ENCODE measurements around the gene RBM48.
"Not testable (repeated sequence)": the region's sequence is repeated elsewhere in the genome, so short reads cannot be mapped to it uniquely, and the experiment has no call there.

Gene RBM48

DNA sequence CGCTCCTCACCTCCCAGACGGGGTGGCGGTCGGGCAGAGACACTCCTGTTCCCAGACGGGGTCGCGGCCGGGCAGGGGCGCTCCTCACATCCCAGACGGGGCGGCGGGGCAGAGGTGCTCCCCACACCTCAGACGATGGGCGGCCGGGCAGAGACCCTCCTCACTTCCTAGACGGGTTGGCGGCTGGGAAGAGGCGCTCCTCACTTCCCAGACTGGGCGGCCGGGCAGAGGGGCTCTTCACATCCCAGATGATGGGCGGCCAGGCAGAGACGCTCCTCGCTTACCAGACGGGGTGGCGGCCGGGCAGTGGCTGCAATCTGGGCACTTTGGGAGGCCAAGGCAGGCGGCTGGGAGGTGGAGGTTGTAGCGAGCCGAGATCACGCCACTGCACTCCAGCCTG lies 16.5 kb downstream of the RBM48 start:
- not testable (repeated sequence) for DNase-seq (ENCODE audit: low spot score)

DNA sequence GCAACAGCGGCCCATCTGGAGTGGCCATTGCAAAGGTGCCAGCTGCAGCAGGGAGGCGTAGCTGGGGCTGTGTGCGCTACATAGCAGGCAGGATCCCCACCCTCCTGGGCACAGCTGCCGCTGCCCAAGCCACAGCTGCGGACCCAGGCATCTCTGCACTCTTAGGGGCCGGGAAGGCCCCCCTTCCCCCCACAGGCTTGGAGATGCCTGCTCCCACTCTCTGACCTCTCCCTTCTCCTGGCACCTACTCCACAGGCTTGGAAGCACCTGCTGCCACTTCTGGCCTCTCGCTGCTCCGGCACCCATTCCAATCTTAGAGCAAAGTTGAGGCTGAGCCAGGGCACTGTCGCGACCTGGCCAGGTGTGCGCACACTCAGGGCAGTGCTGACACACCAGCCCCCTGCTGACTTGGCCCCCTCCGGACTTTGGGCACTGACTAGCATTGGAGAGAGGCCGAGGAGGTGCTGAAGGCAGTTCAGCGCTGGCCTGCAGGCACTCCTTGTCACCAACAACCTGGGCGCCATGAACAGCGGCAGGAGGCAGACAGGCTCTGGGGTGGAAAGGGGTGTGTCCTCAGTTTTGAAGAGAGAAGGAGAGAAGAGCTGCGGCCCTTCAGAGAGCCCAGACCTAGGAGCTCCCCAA lies 18.4 kb downstream of the RBM48 start:
- DNase-seq (ENCODE audit: low spot score) = no peak

DNA sequence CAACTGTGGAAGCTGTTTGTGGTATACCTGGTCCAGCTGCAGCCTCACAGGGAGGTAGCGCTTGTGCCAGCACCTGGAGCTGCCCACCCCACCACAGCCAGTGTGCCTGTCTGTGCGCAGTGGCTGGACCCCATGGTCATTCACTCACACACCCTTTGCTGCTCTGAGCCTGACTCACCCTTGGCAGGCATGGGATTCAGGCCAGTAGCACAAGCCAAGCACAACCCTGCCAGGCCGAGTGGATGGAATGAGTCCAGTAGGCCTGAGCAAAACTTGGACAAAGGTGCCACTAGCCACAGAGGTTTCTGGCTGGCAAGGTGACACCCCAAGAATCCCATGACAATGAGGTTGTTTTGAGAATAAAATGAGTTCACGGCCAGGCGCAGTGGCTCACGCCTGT lies 19.0 kb downstream of the RBM48 start:
- DNase-seq (ENCODE audit: low spot score) = no peak

DNA sequence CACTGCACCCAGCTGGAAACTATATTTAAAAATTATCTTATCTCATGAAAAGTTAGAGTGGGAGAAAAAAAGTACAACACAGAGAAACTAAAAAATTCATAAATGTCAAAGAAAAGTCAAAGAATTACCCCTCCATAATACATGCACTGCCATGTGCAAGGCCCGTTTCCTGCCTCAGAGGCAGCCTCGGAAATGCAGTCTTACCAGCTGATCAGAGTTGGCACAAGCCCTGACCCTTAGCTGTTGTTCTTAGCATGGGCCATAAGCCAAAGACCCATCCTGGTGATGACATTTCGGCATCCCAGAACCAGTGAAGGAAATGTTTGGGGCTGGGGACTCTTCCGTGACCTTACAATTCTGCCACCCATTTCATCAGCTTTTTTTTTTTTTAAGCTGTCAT lies 21.6 kb downstream of the RBM48 start:
- no peak for DNase-seq (ENCODE audit: low spot score)

DNA sequence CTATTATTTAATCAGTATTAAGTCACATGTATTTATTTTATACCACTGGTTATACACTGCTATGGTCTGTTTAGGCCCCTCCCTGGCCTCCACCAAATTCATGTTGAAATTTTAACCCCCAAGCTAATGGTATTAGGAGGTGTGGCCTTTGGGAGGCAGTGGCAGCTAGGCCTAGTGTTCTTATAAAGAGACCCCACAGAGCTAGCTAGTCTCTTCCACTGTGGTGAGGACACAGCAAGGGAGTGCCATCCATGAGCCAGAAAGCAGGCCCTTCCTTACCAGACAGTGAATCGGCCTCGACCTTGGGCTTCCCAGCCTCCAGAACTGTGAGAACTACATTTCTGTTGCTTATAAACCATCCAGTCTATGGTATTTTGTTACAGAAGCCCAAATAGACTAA lies 28.7 kb downstream of the RBM48 start:
- no peak for DNase-seq (ENCODE audit: low spot score)

DNA sequence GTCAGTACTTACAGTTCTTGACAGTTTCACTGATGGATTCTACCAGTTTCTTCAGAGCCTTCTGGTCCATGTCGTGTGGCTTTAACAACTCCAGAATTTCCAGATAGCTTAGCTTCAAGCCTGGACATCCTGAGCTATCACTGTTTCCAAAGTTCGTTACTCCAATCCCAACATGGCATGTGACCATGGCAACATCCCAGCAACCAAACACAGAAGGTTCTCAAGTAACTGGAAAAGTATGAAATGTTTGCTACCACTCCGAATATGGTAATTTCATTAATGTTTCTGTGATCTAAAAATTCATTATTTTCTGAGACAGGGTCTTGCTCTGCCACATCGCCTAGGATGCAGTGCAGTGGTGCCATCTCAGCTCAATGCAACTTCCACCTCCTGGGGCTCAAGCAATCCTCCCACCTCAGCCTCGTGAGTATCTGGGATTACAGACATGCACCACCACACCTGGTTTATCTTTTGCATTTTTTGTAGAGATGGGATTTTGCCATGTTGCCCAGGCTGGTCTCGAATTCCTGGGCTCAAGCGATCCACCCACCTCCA lies 29.3 kb downstream of the RBM48 start:
- no peak for DNase-seq (ENCODE audit: low spot score)

DNA sequence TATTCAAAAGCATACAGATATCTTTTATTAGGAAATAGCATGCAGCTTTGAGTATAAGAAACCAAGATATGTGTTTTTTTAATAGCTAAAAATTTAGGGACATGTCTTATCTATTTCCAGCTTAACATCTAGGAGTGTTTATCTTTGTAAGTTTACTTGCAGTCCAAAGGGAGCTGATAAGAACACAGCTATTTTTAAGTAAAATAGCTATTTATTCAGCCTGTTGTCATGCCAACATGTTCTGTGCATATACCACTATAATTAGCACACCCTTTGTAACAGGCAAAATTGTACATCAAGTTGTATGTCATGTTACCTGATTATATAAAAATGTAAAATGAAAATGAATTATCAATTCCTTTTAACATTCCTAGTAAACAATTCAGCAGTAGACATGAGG lies 32.0 kb downstream of the RBM48 start:
- no peak for DNase-seq (ENCODE audit: low spot score)

DNA sequence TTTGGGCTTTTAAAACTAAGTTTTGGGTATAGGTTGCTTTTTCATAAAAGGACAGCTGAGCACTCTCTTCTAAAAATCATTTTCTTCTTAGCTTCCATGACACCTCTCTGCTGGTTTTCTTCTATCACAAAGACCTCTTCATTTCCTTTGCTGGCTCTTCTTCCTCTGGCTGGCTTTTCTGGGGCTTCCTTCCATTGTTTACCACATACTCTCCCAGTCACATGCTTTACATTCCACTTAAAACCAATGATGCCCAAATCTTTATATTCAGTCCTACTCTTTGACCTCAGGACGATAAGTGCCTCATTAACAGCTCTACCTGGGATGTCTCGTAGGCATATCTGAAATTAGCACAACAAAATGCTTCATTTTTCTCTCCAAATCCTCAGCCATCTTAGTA lies 34.8 kb downstream of the RBM48 start:
- DNase-seq (ENCODE audit: low spot score) = no peak

DNA sequence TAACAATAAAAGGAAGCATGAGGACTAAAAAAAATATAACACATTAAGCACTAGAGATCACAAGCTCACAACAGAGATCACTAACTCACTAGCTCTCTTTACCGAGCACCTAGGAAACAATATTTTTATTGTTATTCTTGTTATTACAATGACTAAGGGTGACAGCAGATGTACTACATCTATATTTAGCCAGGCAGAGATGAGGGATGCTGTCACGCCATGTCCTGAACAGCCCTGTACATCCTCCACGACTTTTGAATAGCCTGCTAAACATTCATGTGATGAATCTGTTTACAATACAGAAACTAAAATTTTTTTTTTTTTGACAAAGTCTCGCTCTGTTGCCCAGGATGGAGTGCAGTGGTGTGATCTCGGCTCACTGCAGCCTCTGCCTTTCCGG lies 38.9 kb downstream of the RBM48 start:
- no peak for DNase-seq (ENCODE audit: low spot score)

DNA sequence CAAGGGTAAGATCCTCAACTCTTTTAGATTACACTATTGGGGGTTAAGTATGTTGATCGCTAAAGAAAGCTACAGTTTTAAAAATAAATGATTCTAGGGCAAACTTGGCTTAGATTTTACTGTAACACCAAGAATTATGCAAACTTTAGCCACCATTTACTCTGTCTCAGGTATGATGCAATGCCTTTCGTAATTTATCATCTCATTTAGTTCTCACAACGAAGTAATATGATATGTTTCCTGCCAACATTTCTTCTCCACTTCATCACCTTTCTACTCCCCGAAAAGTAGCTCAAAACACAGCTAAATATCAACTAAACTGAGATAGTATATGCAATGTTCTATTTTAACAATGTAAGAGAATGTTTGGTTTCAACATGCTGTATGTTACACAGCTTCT lies 40.5 kb downstream of the RBM48 start:
- no peak for DNase-seq (ENCODE audit: low spot score)

DNA sequence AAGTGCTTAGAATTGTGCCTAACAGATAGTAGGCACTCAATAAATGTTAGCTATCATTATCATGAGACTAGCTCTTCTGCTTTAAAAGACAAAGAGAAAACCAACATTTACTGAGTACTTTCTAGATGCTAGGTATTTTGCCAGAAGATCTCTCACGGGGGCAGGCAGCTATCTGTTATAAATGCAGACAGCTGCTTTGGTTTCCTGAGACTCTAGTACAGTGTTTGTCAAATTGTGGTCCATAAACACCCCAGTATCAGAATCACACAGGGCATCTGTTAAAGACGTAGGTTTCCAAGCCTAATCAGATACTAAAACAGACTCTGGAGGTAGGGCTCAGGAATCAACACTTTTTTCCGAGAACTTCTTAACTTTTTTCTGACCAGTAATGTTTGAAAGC lies 47.7 kb downstream of the RBM48 start:
- no peak for DNase-seq (ENCODE audit: low spot score)

DNA sequence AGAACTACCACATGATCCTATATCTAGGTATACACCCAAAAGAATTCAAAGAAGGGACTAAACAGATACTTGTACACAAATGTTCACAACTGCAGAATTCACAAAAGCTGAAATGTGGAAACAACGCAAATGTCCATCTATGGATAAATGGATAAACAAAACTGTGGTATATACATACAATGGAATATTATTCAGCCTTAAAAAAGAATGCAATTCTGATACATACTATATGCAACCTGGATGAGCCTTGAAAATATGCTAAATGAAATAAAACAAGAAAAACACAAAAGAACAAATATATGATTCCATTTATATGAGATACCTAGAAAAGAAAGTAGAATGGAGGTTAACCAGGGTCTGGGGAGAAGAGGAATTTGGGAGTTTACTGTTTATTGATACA lies 54.4 kb downstream of the RBM48 start:
- no peak for DNase-seq (ENCODE audit: low spot score)

DNA sequence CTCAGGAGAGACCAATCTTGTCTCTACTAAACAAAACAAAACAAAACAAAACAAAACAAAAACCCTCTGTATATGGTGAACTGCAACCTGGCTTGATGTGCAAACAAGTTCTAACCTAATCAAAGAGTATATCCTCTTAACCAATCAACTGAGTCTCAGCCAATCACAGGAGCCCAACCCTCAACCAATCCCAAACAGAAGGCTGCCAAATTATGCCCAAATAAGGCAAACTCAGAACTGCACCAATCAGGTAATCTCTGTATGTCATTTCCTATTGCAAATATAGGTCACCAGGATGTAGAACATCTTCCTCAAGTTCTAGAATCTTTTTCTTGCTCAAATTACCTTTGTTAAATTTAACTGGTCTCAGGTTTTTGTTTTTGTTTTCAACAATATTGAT lies 56.4 kb downstream of the RBM48 start:
- DNase-seq (ENCODE audit: low spot score) = no peak

DNA sequence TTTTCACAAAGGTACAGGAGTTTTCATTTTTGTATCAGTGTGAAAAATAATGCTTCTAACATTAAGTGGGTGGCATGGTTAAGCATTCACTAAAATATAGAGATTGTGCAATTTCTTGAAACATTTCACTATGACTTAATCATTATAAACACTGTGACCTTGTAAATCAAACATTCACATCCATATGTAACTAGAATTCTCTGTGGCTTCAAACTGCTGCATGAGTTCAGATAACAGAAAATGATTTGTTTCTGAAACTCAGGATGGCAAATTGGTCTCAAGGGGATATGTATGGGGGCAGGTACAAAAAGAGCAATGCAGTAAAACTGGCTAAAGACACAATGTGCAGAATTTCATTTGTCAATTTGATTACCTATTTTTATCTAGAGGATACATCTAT lies 57.8 kb downstream of the RBM48 start:
- no peak for DNase-seq (ENCODE audit: low spot score)

DNA sequence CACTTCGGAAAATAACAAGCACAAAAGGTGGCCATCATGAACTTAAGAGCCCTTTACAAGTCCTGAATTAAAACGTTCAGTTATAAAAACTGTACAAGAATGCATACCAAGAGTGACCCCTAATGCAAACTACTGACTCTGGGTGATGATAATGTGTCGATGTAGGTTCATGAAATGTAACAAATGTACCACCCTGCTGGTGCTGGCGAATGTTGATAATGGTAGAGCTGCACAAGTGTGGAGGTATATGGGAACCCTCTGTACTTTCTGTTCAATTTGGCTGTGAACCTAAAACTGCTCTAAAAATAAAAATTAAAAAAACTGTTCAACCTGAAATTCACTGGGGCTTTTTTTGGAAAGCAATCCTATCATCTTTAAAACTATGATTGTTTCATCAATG lies 58.2 kb downstream of the RBM48 start:
- no peak for DNase-seq (ENCODE audit: low spot score)

Data from kidney tubule cell (primary cell).